ENCODE data around the gene CAMTA1.

CAMTA1 gene

DNA sequence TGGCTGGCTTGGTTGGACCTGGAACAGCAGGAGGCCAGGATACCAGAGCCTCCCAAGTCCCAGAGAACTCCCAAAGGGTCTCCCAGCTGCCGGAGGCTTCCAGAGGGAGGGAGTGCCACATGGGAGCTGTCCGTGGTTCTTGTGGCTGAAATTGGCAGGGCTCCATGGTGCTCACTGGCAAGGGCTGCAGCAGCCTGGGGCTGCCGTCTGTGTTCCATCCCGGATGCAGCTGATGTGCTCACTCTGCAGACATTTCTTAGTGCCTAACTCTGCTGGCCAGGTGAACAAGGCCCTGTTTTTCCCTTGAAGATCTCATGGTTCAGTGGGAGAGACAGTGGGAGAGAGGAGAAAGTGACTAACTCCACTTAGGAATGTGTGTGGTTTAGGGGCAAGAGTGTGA, 261.1 kb downstream of the CAMTA1 start:
- H3K4me1 ChIP-seq (ENCODE audit: control insufficient read depth, low read depth, low read length): peaks cover 12% of the 10 kb centered on the region
- H3K27me3 ChIP-seq (ENCODE audit: control insufficient read depth, insufficient read depth, low read length): no peaks in the 10 kb centered on the region
- H3K36me3 ChIP-seq (ENCODE audit: control insufficient read depth, low read depth, low read length): no peaks in the 10 kb centered on the region
- no peak overlapping the region for H3K27ac ChIP-seq (ENCODE audit: low read length)
- H3K4me3 ChIP-seq (ENCODE audit: low read length): no peak overlapping the region
- H3K9ac ChIP-seq (ENCODE audit: low read length): no peak overlapping the region
- H3K9me3 ChIP-seq (ENCODE audit: control insufficient read depth, low read depth, low read length): no peaks in the 10 kb centered on the region

DNA sequence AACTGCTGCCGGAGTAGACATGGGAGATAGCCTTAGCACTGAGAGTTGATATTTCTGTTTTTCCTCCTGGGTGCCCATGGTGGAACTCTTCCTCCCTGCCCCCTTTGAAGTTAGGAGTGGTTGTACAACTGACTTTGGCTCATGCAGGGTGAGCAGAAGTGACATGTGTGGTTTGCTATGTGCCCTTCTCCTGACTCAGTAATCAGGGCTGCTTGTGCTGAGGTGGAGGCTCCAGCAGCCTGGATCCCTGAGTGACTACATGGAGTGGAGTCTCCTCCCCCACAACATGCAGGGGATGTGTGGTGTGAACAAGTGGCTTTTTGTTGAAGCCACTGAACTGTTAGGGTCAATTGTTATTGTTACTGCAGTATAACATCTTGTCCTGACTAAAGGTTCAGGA, 261.6 kb downstream of the CAMTA1 start:
- H3K9me3 ChIP-seq (ENCODE audit: control insufficient read depth, low read depth, low read length): no peaks in the 10 kb centered on the region
- H3K27ac ChIP-seq (ENCODE audit: low read length): no peak overlapping the region
- H3K4me1 ChIP-seq (ENCODE audit: control insufficient read depth, low read depth, low read length): peaks cover 12% of the 10 kb centered on the region
- no peaks in the 10 kb centered on the region for H3K27me3 ChIP-seq (ENCODE audit: control insufficient read depth, insufficient read depth, low read length)
- H3K4me3 ChIP-seq (ENCODE audit: low read length): no peak overlapping the region
- H3K9ac ChIP-seq (ENCODE audit: low read length): no peak overlapping the region
- H3K36me3 ChIP-seq (ENCODE audit: control insufficient read depth, low read depth, low read length): no peaks in the 10 kb centered on the region

DNA sequence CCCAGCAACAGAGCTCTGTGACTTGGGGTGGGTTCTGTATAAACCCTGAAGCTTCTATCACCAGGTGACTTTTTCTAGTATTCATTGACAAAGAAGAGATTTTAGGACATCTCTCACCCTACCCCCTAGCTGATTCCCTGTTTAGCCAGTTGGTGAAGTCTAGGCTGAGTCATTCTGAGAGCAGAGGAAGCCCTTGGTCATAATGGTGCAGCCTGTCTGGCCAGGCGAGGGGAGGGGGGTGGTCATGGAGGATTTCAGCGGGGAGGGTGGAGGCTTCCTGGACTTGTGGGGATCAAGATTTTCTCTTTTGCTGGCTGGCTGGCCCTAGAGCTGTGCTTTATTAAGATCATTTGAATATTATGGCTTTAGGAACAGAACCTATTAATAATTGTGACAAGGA, 262.6 kb downstream of the CAMTA1 start:
- Histone ChIP-seq H3K4me3 (ENCODE audit: low read length) (no peak overlapping the region), H3K4me1 (ENCODE audit: control insufficient read depth, low read depth, low read length) (peaks cover 9% of the 10 kb centered on the region), H3K9me3 (ENCODE audit: control insufficient read depth, low read depth, low read length) (no peaks in the 10 kb centered on the region), H3K27me3 (ENCODE audit: control insufficient read depth, insufficient read depth, low read length) (no peaks in the 10 kb centered on the region), H3K27ac (ENCODE audit: low read length) (no peak overlapping the region), H3K9ac (ENCODE audit: low read length) (no peak overlapping the region), H3K36me3 (ENCODE audit: control insufficient read depth, low read depth, low read length) (no peaks in the 10 kb centered on the region)

DNA sequence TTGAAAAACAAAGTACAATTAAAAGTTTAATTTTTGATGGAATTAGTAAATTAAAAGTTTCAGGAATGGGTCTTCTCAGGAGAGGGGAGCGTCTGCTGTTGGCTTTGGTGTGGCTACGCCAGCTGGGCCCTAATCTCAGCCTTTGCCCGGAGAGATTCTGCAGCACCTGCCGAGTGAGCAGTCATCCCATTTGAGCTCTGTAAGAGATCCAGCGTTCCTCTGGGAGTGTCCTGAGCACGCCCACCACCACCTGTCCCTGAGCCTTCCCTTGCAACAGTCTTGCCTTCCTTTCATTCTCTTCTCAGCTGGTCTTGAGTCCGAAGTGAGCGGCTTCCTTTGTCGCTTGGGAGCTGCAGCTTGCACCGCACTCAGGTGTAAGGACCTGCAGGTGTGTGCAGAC, 263.1 kb downstream of the CAMTA1 start:
- H3K27ac ChIP-seq (ENCODE audit: low read length): no peak overlapping the region
- H3K4me3 ChIP-seq (ENCODE audit: low read length): no peak overlapping the region
- H3K27me3 ChIP-seq (ENCODE audit: control insufficient read depth, insufficient read depth, low read length): no peaks in the 10 kb centered on the region
- no peaks in the 10 kb centered on the region for H3K36me3 ChIP-seq (ENCODE audit: control insufficient read depth, low read depth, low read length)
- H3K9ac ChIP-seq (ENCODE audit: low read length): no peak overlapping the region
- no peaks in the 10 kb centered on the region for H3K9me3 ChIP-seq (ENCODE audit: control insufficient read depth, low read depth, low read length)
- H3K4me1 ChIP-seq (ENCODE audit: control insufficient read depth, low read depth, low read length): peaks cover 5% of the 10 kb centered on the region

DNA sequence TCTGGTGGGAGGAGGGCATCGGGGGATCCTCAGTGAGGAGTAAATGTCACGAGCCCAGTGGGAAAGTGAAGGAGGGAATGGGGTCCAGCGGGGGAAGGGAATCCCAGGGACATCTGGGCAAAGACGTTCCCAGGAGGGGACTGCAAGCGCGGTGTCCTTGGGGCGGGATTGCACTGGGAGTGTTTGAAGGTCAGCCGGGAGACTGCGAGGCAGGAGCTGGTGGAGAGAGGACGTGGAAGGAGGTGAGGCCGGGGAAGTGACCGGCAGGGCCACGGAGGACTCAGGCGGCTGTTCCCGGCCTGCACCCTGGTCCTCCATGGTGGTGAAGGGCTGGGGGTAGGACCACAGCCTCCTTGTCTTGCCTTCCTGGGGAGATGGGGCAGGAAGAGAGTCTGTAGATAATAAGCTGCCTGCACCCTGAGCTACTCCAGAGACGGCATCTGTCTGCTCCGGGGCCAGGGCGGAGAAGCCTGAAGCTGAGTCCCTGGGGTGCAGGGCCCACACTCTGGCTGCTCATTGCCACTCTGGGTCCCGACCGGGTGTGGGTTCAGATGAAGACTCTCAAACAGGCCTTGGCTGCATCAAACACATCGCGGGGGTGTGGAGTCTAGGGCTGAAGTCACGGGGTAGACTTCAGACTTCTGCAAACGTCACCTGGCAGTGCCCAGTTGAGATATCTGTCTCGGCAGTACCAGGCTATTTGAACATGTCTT, 264.8 kb downstream of the CAMTA1 start:
- Histone ChIP-seq H3K27ac (ENCODE audit: low read length) (no peak overlapping the region), H3K9ac (ENCODE audit: low read length) (no peak overlapping the region), H3K4me3 (ENCODE audit: low read length) (no peak overlapping the region), H3K27me3 (ENCODE audit: control insufficient read depth, insufficient read depth, low read length) (no peaks in the 10 kb centered on the region), H3K36me3 (ENCODE audit: control insufficient read depth, low read depth, low read length) (no peaks in the 10 kb centered on the region), H3K4me1 (ENCODE audit: control insufficient read depth, low read depth, low read length) (no peaks in the 10 kb centered on the region), H3K9me3 (ENCODE audit: control insufficient read depth, low read depth, low read length) (no peaks in the 10 kb centered on the region)

DNA sequence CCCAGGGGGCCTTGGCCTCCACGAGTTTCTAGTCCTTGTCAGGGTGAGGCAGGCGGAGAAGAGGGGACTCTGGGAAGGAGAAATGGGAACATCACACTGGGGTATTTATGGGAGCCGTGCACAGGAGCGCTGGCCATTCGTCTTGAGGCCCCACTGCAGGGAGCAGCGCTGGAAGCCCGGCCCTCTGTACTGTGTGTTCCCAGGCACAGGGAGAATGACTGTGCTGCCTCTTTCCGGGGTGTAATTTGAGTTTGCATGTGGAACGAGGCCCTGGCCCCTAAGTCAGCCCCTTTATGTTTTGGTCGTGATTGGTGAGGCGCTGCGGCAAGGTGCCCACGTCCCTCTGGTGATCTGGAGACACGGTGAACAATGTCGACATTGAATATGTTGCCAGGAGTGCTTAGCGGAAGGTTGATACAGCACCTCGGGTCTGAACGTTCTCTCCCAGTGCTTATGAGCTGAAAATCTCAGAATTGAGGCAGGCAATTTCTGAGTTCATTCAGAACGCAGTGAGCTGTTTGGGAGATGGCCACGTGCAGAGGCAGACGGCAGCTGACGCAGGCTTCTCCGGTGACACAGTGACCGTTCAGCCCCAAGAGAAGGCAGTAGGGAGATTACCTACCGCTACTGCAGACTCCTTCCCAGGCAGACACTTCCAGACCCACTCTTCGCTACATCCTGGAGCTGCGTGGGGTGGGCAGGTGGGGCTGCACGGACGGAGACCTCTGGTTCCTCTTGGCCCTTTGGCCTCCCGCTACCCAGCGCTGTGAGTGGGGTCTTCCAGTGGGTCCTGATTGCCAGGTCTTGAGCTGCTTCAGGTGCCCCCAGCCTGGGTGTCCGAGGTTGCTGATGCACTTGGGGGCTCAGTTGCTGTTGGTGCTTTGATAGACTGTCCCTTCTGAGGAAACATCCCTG, 265.8 kb downstream of the CAMTA1 start:
- Histone ChIP-seq H3K36me3 (ENCODE audit: control insufficient read depth, low read depth, low read length) (no peaks in the 10 kb centered on the region), H3K4me3 (ENCODE audit: low read length) (no peak overlapping the region), H3K9me3 (ENCODE audit: control insufficient read depth, low read depth, low read length) (no peaks in the 10 kb centered on the region), H3K4me1 (ENCODE audit: control insufficient read depth, low read depth, low read length) (no peaks in the 10 kb centered on the region), H3K27ac (ENCODE audit: low read length) (no peak overlapping the region), H3K9ac (ENCODE audit: low read length) (no peak overlapping the region), H3K27me3 (ENCODE audit: control insufficient read depth, insufficient read depth, low read length) (no peaks in the 10 kb centered on the region)

DNA sequence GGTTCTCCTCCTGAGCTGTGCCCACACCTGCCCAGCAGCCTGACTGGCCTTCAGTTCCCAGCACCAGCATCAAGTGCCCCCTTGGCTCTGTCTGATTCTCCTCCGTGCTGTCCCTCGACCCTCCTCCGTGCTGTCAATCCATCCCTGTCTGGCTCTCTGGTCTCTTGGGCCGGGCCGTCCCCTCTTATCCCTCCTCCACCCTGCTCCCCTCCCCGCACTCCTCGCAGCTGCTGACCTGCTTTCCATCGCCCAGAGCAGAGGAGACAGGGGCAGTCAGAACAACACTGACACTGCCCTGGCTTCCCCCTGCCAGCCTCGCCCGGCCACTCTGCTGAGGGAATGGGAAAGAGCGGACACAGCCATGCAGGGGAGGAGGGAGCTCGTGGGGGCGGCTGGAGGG, 267.4 kb downstream of the CAMTA1 start:
- Histone ChIP-seq H3K9me3 (ENCODE audit: control insufficient read depth, low read depth, low read length) (no peaks in the 10 kb centered on the region), H3K4me1 (ENCODE audit: control insufficient read depth, low read depth, low read length) (no peaks in the 10 kb centered on the region), H3K27me3 (ENCODE audit: control insufficient read depth, insufficient read depth, low read length) (no peaks in the 10 kb centered on the region), H3K4me3 (ENCODE audit: low read length) (no peak overlapping the region), H3K36me3 (ENCODE audit: control insufficient read depth, low read depth, low read length) (no peaks in the 10 kb centered on the region), H3K27ac (ENCODE audit: low read length) (no peak overlapping the region), H3K9ac (ENCODE audit: low read length) (no peak overlapping the region)

DNA sequence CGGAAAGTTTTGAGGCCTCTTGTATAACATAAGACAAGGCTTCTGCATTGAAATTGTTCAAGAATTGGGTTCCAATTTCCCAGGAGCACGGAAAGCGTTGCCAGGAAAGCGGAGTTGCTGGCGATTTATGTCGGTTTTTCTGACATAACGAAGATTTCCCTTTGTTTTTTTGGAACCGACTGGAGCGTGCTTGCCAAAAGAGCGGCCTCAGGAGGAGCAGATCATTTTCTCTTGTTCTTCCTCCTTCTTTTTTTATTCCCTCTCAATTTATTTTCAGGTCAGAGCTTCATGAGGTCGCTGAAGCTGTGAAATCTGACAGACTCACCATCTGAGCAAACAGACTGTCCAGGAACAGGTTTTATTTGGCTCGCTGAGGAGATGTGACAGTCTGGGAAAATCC, 275.5 kb downstream of the CAMTA1 start:
- Histone ChIP-seq H3K27ac (ENCODE audit: low read length) (no peak overlapping the region), H3K9ac (ENCODE audit: low read length) (no peak overlapping the region), H3K9me3 (ENCODE audit: control insufficient read depth, low read depth, low read length) (no peaks in the 10 kb centered on the region), H3K4me3 (ENCODE audit: low read length) (no peak overlapping the region), H3K36me3 (ENCODE audit: control insufficient read depth, low read depth, low read length) (no peaks in the 10 kb centered on the region), H3K4me1 (ENCODE audit: control insufficient read depth, low read depth, low read length) (no peaks in the 10 kb centered on the region), H3K27me3 (ENCODE audit: control insufficient read depth, insufficient read depth, low read length) (no peaks in the 10 kb centered on the region)

DNA sequence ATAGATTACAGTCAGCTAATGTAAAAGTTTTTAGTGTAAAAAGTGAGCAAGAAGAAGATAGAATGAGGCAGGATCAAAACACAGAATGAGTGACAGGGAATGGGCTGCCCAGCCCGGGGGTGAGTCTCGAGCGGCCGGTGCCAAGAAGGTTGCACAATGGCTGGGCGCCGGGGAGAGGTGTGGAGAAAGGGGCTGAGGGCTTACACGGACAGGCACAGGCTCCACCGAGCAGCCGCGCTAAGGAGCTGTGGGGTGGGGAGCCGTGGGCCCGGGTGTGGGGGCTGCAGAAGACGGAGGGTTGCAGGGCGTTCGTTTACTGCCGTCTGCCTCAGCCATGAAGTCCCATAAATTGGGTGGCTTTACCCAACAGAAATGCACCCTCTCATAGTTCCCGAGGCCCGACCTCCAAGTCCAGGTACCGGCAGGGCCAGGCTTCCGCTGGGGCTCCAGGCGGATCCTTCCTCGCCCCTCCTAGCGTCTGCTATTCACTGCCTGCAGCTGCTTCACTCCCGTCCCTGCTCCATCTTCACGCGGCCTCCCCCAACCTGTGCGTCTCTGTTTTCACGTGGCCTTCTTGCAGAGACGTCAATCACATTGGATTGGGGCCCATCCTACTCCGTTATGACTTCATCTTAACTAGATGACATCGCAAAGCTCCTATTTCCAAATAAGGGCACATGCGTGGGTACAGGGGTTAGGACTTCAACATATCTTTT, 277.2 kb downstream of the CAMTA1 start:
- no peaks in the 10 kb centered on the region for H3K4me1 ChIP-seq (ENCODE audit: control insufficient read depth, low read depth, low read length)
- H3K36me3 ChIP-seq (ENCODE audit: control insufficient read depth, low read depth, low read length): no peaks in the 10 kb centered on the region
- no peak overlapping the region for H3K4me3 ChIP-seq (ENCODE audit: low read length)
- H3K9ac ChIP-seq (ENCODE audit: low read length): no peak overlapping the region
- no peaks in the 10 kb centered on the region for H3K9me3 ChIP-seq (ENCODE audit: control insufficient read depth, low read depth, low read length)
- H3K27ac ChIP-seq (ENCODE audit: low read length): no peak overlapping the region
- no peaks in the 10 kb centered on the region for H3K27me3 ChIP-seq (ENCODE audit: control insufficient read depth, insufficient read depth, low read length)

DNA sequence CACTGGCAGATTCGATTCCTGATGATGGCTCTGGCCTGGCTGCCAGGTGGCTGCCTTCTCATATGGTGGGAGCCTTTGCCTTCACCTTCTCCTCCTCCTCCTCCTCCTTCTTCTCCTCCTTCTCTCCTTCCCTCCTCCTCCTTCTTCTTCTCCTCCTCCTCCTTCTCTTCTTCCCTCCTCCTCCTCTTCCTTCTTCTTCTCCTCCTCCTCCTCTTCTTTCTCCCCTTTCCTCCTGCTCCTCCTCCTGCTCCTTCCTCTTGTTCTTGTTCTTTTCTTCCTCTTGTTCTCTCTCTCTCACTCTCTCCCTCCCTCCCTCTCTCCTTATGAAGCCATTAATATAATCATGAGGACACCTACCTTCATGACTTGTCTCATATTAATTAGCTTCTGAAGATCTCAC, 278.7 kb downstream of the CAMTA1 start:
- no peak overlapping the region for H3K4me3 ChIP-seq (ENCODE audit: low read length)
- no peak overlapping the region for H3K27ac ChIP-seq (ENCODE audit: low read length)
- H3K27me3 ChIP-seq (ENCODE audit: control insufficient read depth, insufficient read depth, low read length): no peaks in the 10 kb centered on the region
- no peaks in the 10 kb centered on the region for H3K9me3 ChIP-seq (ENCODE audit: control insufficient read depth, low read depth, low read length)
- no peaks in the 10 kb centered on the region for H3K4me1 ChIP-seq (ENCODE audit: control insufficient read depth, low read depth, low read length)
- no peak overlapping the region for H3K9ac ChIP-seq (ENCODE audit: low read length)
- H3K36me3 ChIP-seq (ENCODE audit: control insufficient read depth, low read depth, low read length): no peaks in the 10 kb centered on the region

DNA sequence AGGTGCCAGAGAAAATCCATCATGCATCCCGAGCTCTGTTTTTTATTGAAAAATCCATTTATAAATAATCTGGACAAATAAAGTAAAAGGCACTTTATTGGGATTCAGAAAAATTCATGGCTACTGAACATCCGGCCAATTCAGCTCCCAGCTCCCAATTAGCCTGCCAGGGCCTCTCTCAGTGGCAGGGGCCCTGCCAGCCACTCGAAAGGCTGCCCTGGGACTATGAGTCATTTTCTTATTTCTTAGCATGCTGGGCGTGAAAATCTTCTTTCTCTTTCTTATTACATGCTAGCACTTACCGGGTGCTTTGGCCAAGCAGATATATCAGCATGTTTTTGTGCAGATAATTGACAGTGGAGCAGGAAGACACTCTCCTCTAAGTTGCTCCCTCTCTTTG, 283.3 kb downstream of the CAMTA1 start:
- H3K9ac ChIP-seq (ENCODE audit: low read length): no peak overlapping the region
- no peaks in the 10 kb centered on the region for H3K9me3 ChIP-seq (ENCODE audit: control insufficient read depth, low read depth, low read length)
- no peak overlapping the region for H3K27ac ChIP-seq (ENCODE audit: low read length)
- peaks cover 4% of the 10 kb centered on the region for H3K4me1 ChIP-seq (ENCODE audit: control insufficient read depth, low read depth, low read length)
- no peak overlapping the region for H3K4me3 ChIP-seq (ENCODE audit: low read length)
- no peaks in the 10 kb centered on the region for H3K36me3 ChIP-seq (ENCODE audit: control insufficient read depth, low read depth, low read length)
- no peaks in the 10 kb centered on the region for H3K27me3 ChIP-seq (ENCODE audit: control insufficient read depth, insufficient read depth, low read length)
